NAMALWA (cell line): ENCODE measurements around the gene LRP1B.

Experiments used
- DNase-seq: peaks from one replicate; pipeline ENCODE4 v3.0.0-alpha.2; 2015; ENCODE audit warnings: low spot score

Gene LRP1B

DNA sequence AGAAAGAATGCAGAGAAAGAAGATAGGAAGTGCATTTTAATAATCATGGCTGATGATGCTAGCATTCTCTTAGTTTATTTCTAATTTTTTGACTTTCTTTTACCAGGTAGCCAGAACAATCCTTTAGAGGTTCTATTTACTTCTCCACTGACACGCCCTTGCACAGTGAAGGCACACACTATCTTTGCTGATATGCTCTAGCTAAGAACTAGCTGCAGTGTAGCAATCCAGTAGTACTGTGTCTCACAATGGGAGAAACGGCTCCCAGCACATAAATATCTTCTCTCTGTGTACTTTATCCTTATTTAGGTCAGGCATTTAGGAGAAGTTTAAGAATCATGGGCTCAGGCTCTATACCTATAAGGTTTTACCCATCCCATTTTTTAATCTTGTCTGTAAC is 1005.4 kb downstream of the LRP1B start:
- DNase-seq = no peak

DNA sequence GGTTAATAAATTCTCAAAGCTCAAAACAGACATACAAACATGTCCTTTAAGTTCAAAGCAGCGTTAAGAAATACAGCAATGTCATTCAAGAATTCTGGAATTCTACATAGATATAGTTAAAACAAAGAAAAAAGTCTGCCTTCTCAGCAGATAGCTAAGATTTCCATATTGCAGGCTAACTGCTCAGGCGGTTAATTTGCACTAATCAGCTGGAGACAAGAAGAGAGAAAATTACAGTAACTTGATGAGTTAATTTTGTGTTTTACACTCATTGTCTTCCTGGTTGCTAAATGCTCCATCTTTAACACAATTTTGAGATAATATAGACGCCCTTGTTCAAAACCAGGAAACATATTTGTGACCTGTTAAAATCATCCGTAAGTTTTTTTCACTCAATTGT is 1012.0 kb downstream of the LRP1B start:
- no peak for DNase-seq

DNA sequence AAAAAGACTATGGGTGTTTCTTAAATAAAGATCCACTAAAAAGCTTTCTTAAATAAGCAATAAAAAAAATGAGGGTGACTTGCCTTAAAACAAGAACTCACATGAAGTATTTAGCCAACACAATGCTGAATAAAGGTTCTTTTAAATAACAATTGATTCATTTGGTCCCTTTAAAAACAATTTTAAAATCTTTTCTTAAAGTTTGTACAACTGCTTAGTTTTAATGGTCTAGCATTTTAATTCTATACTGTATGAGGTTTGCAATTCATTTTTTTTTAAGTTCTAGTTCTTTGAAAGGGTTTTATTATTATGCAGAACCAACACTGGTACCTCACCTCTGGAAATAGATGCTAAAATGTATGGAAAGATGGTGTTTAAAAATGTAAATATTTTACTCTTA is 1017.5 kb downstream of the LRP1B start:
- DNase-seq = no peak

DNA sequence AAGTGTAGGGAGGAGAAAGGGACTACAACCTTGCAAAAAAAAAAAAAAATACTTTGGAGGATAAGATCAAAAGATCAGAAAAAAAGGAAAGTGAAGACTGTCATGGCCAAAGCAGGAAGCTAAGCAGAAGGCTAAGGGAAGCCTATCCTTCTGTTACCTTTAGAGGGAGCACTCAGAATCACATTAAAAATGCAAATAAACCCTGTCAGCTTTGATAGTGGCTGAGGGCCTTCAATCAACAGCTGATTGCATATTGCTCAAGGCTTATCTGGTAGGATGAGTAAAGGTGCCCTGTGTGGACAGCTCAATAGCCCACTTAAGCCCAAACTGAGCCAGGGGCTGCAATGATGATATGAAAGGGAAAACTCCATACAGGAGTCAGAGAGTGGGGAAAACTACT is 1021.2 kb downstream of the LRP1B start:
- peak; percentile 13 for DNase-seq

DNA sequence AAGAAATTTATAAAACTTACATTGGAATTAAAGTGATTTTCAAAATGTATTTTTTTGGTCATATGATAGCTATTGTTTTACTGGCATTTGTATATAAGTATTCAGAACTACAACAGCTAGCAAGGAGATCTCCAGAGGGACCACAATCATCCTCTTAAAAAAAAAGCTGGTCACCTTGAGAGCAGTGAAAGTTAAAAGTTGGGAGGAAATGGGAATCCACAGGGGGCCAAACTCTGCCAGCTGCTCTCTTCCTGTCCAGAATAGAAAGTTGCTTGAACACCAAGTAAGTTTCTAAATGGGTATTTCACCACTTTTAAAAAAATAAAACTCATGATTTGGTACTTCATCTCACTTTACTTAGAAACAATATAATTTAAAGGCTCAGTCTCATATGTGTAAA is 1025.1 kb downstream of the LRP1B start:
- no peak for DNase-seq

DNA sequence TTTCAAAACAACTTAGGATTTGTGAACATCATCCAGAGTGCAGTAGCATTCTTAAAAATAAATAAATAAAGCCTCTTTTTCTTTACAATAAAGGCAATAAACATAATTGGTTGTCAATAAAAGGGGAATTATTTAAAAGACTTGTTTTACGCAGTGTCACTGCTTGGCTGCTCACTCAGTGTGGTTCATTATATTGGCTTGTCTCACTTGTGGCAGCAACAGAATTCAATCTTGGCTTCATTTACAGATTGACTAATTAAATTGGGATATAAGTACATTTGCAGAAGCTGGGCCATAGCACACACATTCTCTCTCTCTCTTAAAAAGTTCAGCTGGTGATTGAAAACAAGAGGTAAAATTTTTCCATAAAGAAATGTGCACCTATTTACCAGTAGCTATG is 1027.6 kb downstream of the LRP1B start:
- no peak for DNase-seq

DNA sequence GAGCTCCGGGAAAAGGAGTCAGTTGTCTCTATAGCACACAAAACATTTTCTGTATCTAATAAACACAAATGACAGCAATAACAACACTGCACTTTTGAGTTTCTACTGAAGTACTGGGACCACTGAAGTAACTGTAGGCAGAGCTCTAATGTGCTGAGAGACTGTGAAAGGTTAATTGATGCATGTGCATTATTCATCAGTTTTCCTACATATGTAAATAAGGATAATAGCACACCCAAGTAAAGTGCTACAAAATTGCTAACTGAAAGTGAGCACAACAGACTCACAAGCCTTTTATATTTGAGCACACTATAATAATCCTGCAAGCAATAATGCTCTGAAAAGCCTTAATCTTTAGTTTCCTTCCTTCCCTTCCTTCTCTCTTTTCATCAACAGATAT is 1051.6 kb downstream of the LRP1B start:
- DNase-seq = no peak

DNA sequence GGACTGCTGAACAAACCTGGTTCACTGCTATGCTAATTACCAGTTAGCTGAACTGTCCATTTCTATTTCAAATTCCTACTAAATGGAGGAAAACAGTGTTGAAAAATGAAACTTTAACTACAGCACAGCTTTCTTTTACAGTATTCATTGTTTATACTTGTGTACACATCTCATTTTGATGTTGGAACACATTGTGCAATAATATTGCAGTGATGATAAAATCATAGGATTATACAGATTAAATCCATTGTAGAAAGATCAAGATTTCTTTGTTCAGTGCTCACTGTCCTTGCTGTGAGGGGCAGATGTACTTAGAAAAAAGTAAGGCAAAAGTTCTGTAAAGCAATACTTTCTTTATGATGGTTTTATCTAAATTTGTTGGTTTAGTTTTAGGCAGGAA is 1055.1 kb downstream of the LRP1B start:
- no peak for DNase-seq

DNA sequence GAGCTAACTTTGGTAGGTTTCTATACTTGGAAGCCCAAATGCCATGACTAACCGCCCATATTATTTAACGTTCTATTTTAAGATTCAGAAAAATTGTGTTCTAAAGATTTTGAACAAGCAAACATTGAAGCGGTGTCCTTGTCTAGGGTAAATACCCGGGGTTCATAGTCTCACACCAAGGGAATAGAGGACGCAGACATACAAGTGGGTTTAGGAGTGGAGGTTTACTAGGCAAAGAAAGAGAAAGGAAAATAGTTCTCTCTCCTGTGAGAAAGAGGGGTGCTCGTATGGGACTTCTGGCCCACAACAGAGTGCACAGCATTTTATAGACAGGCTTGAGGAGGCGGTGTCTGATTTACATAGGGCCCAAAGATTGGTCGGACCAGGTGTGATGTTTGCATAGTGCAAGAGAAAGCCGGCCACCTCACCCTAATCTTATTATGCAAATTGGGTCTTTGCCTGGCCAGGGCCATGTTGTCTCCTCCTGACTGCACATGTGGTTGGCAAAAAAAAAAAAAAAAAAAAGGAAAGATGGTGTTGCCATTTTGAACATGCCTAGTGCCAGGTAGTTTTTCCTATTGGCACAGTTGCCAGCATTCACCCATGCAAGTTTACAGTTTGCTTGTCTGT is 1062.6 kb downstream of the LRP1B start:
- no peak for DNase-seq

DNA sequence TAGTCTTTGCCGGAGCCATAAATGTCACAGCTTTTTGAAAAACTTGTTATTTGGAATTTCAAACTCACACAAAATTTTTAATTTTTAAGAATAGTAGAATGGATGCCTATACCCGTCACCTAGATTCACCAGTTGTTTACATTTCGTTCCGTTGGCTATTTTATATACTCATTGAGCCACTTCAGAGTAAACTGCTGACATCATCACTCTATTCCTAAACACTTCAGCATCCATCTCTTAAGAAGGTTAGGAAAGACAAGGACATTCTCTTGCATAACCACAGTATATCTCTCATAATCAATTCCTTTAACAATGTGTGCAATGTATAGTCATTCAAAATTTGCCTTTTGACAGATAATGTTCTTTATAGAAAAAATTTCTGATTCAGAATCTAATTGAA is 1065.8 kb downstream of the LRP1B start:
- DNase-seq = no peak

DNA sequence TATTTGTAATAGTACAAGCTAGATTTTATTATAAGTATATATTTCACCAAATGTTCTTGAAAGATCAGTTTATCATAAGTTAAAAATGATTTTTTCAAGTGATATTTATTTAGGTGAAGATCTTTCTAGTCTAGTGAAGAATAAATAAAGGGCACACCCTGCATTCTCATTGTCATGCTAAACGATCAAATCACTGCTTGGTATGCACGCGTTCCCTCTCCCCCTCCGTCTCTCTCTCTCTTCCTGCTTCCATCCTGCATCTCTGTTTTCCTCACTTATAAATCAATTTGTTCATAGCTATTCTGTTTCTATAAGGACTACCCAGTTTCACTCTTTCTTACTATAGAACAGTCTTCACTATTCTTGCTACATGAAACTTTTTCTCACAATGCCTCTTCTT is 1067.4 kb downstream of the LRP1B start:
- DNase-seq = no peak

DNA sequence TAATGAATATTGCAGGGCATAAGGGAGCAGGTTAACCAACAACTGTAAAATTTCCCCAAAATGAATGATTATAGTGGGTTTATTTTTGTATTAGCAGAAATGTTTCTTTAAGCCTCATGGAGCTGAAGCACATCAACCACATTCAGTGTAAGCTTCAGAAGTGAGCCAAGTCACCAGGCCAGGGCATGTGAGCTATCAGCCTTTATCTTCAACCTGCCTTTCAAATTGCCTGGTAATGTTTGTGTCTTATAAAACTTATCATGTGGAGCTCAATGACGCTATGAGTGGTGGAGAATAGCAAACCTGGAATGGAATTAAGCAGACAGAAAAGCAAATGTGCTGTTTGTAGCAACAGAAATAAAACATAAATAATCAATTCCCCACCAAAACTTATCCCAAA is 1068.4 kb downstream of the LRP1B start:
- DNase-seq = no peak

DNA sequence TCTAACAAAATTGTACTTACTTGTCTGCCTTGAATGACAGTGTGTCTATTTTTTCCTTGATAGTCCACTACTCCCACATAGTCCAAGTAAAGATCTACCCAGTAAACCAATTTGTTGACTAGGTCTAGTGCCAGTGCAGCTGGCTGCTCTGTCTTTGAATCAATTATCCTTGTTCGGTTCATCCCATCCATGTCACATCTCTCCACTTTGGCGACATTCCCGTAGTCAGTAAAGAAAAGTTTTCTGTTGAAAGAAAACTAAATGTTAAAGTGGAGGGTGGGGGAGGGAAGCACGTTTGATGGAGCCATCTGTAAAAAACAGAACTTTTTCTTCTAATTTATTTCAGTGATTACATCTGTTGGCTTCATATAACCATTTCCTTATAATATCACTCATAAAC is 1068.8 kb downstream of the LRP1B start:
- DNase-seq = no peak

DNA sequence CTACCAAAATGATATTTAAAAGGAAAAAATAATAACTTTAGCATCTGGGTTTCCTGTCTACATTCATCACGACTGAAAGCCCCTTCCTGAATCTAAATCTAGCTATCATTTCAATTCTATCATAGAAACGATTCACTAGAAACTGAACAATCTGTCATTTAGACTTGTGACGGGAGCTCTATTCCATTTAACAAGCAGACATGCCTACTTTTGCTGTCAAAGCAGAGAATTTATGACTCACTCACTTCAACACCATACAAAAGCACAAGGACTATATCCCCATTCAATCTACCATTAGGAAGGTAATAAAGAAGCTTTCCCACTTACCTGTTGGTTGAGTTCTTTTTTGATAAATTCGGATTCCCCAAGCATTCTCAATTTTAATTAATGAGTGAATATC is 1072.3 kb downstream of the LRP1B start:
- DNase-seq = no peak

DNA sequence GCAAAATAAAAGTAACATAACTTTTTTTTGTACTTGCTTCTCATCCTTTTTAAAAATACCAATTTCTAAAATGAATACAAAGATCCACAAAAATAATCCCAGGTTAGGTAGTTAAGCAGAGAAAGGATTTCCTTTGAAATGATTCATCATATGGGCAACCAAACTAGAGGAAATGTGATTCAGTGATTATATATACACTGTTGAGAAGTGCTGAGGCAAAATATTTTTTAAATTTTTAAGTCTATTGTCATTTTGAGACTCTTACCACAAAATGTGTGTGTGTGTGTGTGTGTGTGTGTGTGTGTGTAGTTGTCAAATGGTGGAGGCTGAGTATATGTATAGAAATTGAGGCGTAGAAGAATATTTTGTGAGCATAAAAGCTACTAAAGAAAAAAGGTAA is 1075.3 kb downstream of the LRP1B start:
- no peak for DNase-seq

DNA sequence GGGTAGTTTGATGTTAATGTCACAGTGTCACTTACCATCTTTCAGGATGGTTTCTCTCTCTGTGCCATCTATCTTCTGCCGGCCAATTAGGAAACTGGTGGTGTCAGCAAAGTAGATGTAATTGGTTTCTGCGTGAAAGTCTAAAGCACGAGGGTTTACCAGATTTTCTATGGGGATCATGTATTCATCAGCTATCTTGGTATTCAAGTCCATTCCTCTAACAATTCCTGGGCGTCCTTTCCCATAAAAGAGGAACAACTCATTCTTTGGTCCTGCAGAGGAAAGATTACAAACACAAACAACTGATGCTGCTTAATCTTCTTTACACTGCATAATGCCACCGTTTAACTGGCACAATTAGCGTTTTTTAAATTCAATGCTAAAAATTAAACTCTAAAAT is 1081.9 kb downstream of the LRP1B start:
- no peak for DNase-seq

DNA sequence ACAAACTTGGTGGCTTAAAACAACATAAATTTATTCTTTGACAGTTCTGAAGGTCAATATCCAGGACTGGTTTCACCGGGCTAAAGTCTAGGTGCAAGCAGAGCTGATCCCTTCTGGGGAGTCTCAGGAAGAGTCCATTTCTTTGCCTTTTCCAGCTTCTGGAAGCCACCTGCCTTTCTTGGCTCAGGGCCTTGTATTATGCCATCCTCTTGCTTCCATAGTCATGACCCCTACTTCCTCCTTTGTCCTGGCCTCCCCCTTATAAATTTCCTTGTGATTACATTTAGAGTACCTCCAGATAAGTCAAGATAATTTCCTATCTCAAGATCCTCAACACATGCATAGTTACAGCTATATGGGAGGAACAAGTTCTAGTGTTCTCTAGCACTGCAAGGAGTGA is 1089.5 kb downstream of the LRP1B start:
- no peak for DNase-seq

DNA sequence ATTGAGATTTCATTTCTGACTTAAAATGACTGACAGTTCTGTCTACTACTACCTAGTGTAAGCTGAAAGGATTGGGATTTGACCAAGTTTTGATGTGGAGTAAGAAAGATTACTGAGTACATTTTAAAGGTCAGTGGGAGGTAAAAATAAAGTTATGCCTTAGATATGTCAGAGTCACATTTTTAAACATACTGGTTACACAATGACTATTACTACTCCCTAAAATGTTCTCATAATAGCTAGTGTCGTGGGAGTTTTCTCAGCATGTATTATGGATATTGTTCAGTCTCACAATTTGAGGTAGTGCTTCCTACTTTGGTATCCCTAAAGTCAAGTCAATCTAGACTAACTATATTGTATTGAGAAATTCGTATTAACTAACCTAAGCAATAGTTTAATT is 1092.5 kb downstream of the LRP1B start:
- no peak for DNase-seq

DNA sequence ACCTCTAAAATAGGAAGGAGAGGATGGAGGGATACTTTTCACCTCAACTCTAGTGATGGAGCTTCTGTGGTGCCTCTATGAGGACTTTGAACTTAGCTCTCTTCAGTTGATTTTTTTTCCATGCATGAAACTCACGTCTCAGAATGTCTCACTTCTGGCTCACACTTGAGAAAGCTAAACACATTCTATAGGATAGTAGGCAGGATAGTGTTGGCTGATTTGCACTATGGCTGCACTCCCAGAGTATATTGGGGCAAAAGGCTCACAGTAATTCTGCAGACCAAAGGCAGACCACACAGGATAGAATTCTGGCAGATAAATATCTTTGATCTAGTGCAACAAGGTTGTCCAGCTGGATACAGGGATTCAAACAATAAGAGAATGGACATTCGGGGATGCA is 1093.5 kb downstream of the LRP1B start:
- no peak for DNase-seq

DNA sequence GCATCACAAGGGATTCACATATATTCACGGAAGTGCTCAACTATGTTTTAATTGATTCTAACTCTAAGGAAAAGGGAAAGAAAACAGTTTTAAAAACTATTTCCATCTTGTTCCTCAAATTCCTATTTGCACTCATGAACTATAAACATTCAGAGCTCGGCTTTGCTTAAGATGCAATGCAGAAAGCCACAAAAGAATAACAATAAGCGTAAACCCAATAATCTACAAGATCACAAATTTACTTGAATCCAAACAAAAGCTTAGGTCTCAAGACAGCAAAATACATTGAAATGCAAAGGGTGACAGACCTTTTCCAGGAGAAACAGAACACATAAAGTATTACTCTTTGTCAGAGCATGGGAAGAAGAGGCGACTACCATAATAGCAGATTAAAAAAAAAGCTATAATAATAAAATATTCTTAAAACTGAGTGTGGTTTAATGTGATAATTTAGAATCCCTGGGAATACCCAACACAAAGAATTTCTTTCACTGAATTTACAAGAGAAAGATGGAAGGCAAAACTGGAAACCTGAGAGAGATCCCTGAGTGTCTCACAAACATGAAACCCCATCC is 1094.9 kb downstream of the LRP1B start:
- DNase-seq = no peak

DNA sequence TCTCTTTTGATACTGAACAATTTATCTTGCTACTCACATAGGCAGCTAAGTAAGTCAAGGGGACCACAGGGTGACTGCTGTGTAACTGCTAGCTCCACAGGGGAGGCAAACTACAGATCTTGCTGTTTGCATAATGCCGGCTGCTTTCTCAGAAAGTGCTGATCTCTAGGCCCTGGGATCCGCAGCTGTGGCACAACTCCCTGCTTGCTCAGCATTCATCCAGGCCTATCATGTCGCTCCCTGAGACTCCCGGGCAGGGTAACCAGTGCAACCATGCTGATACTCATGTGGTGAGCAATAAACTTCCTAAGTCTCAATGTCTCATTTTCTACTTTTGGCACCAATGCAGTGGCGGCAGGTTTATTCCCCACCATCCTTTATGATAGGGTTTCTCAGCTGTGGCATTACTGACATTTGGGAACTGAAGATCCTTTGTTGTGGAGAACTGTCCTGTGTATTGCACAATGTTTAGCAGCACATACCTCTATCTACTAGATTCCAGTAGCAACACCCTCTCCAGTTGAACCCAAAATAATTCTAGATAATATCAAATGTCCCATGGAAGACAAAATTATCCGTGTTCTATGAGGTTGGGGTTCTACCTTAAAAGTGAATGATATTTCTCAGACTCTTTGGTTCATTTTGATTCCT is 1101.3 kb downstream of the LRP1B start:
- DNase-seq = no peak

DNA sequence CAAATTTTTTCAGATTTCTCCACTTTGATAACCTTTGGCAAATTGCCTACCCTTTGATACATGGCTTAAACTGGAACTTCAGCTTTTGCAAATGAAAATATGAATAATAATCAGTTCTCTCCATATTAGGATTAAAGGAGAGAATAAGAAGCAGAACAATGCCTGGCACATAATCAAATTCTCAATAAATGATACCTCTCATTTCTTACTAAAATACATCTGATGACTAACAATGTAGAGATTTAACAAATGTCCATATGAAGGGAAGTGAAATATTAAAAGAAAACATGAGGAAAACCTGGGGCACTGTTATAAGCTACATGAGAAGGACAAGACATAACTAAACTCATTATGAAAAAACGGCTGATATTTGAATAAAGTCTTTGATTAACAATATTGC is 1103.6 kb downstream of the LRP1B start:
- DNase-seq = no peak

DNA sequence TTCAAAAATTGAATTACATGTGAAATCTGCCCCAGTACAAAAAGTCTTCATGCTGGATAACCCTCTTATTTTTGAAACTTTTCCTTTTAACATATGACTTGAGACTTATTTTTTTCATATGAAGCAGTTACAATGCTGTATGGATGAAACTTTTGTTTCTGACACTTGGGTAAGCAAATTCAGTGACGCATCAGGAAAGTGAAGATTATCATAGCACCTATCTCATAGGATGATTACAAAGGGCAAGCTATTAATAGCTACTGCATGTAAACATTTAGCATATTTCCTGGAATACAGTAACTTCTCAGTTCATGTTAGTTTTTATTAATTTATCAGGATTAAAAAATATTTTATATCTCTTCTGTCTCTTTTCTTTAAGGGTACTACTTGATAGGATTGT is 1109.2 kb downstream of the LRP1B start:
- DNase-seq = no peak

DNA sequence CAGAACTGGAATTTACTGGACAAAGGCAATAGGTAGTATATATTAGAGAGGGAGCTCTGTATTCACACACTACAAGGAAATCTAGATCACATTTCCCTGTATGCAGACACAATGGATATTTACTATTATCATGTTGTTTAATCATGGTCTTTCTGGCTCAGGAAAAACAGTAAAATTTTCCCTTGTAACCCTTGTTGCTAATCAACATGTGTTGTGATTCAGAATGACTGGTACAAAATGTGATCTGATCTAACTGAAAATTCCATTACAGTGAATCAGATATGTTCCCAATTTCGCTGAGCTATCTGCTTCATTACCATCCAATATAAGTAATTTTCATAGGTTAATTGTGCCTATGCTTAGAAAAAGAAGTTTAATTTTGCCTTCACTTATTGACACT is 1109.7 kb downstream of the LRP1B start:
- no peak for DNase-seq
